Ramos (cell line): ENCODE results near the gene OR6S1.
"Not testable (repeated sequence)": the region's sequence is repeated elsewhere in the genome, so short reads cannot be mapped to it uniquely, and the experiment has no call there.

Source experiments
- in situ Hi-C: fragments of 300-500 bp; cut with MboI; formaldehyde crosslinking; loops from one replicate; pipeline ENCODE4 v1.14.3; 2022; ENCODE audit warnings: low sequenced_read_pairs; ENCODE audit not compliant: unreplicated experiment

Gene OR6S1

GRCh38 chr14:20614038-20614840, 27.3 kb downstream of the OR6S1 start:
- in situ Hi-C loops: loop anchor here (5.0 kb wide), 2 partner anchors 68 to 287 kb away; partner anchors contain the start of gene RNASE4

GRCh38 chr14:20613094-20614037, 28.1 kb downstream of the OR6S1 start:
- in situ Hi-C loops: loop anchor here (5.0 kb wide), 2 partner anchors 69 to 286 kb away; partner anchors contain the start of gene RNASE4

GRCh38 chr14:20612403-20612802, 29.1 kb downstream of the OR6S1 start:
- in situ Hi-C loops: loop anchor here (5.0 kb wide), 2 partner anchors 70 to 285 kb away; partner anchors contain the start of gene RNASE4

GRCh38 chr14:20611277-20611676, 30.2 kb downstream of the OR6S1 start:
- in situ Hi-C loops: loop anchor here (5.0 kb wide), 2 partner anchors 71 to 284 kb away; partner anchors contain the start of gene RNASE4

GRCh38 chr14:20610002-20610765, 31.3 kb downstream of the OR6S1 start:
- in situ Hi-C loops: loop anchor here (5.0 kb wide), 2 partner anchors 72 to 283 kb away; partner anchors contain the start of gene RNASE4

GRCh38 chr14:20609215-20610001, 32.1 kb downstream of the OR6S1 start:
- in situ Hi-C loops: loop anchor here (5.0 kb wide), 2 partner anchors 73 to 282 kb away; partner anchors contain the start of gene RNASE4

- in situ Hi-C loops: no loop called here
Observed at GRCh38 chr14:20608383-20609110, 32.9 kb downstream of the OR6S1 start.

- in situ Hi-C loops: no loop called here
Observed at GRCh38 chr14:20607617-20608016, 33.9 kb downstream of the OR6S1 start.

GRCh38 chr14:20606902-20607242, 34.6 kb downstream of the OR6S1 start:
- in situ Hi-C loops: no loop called here

- in situ Hi-C loops: no loop called here
Observed at GRCh38 chr14:20606190-20606901, 35.1 kb downstream of the OR6S1 start.

- in situ Hi-C loops: no loop called here
Observed at GRCh38 chr14:20603813-20604690, 37.4 kb downstream of the OR6S1 start.

- in situ Hi-C loops: no loop called here
Observed at GRCh38 chr14:20602583-20602982, 38.9 kb downstream of the OR6S1 start.

GRCh38 chr14:20601522-20601921, 40.0 kb downstream of the OR6S1 start:
- in situ Hi-C loops: no loop called here

GRCh38 chr14:20597108-20597507, 44.4 kb downstream of the OR6S1 start:
- in situ Hi-C loops: no loop called here

- in situ Hi-C loops: not testable (repeated sequence)
Observed at GRCh38 chr14:20595726-20596125, 45.8 kb downstream of the OR6S1 start.

GRCh38 chr14:20592574-20592973, 48.9 kb downstream of the OR6S1 start:
- in situ Hi-C loops: no loop called here

GRCh38 chr14:20591235-20591634, 50.3 kb downstream of the OR6S1 start, which contains the start of gene RNASE12:
Gene RNASE12 (minus strand): TSS chr14:20591376. CDS start chr14:20590723, 653 bp downstream.
- in situ Hi-C loops: no loop called here
